Vagina (tissue), 2 donors: ENCODE data around the gene BROX.

Experiments
- CTCF ChIP-seq, 3 experiments: fragments of 450-650 bp in 2 of 3; fragments of 200-600 bp in 1 of 3; sonication (generic) in 1 of 3; IDR thresholded peaks; one replicate each; pipeline ENCODE4 v1.5.1; 2017 to 2019; ENCODE audit warnings: antibody characterized with exemption in 3 of 3, mild to moderate bottlenecking in 2 of 3, moderate library complexity in 2 of 3
- POLR2A ChIP-seq, 2 donors: fragments of 450-650 bp; IDR thresholded peaks; one replicate each; pipeline ENCODE4 v1.6.1; 2017; ENCODE audit warnings: antibody characterized with exemption in 2 of 2, mild to moderate bottlenecking in 2 of 2, moderate library complexity in 2 of 2

- TF ChIP-seq CTCF (IDR thresholded peaks at IDR 0.05) (no peak), POLR2A (IDR thresholded peaks at IDR 0.05) (no peak)
Measured at GRCh38 chr1:222777977-222778376, 65.6 kb downstream of the BROX start.
